Tibial nerve (tissue), 4 donors: Measurements from ENCODE around the gene TMEM201. TPM values are rescaled to one million over a fixed set of nuclear protein-coding genes. Genes with fewer than 3 reads are reported as not detected.

Experiments
- DNase-seq, 2 donors: peaks; one replicate each; pipeline ENCODE4 v3.0.0-alpha.2; 2019; ENCODE audit warnings: low spot score in 2 of 2
- H3K27ac ChIP-seq, 4 donors: fragments of 200-600 bp; sonication (generic) in 3 of 4; one replicate each; pipeline ENCODE4 v1.5.1; 2017 to 2019; ENCODE audit warnings: mild to moderate bottlenecking in 1 of 4
- H3K27me3 ChIP-seq, 2 donors: fragments of 200-600 bp; sonication (generic) in 1 of 2; one replicate each; pipeline versions ENCODE4 v1.5.1 to v1.6.0; 2017 to 2019
- H3K36me3 ChIP-seq, 3 donors: fragments of 200-600 bp; sonication (generic); one replicate each; pipeline ENCODE4 v1.5.1; 2018 to 2019
- H3K4me1 ChIP-seq, 4 donors: fragments of 200-600 bp; sonication (generic) in 3 of 4; one replicate each; pipeline ENCODE4 v1.5.1; 2017 to 2019
- H3K4me3 ChIP-seq, 4 donors: fragments of 200-600 bp; sonication (generic) in 3 of 4; one replicate each; pipeline ENCODE4 v1.5.1; 2017 to 2019; ENCODE audit warnings: mild to moderate bottlenecking in 1 of 4, moderate library complexity in 1 of 4
- H3K9me3 ChIP-seq, 4 donors: fragments of 200-600 bp; sonication (generic) in 3 of 4; one replicate each; pipeline ENCODE4 v1.5.1; 2017 to 2019
- CTCF ChIP-seq, 5 experiments: fragments of 200-600 bp in 3 of 5; fragments of 450-650 bp in 2 of 5; sonication (generic) in 3 of 5; IDR thresholded peaks; one replicate each; pipeline ENCODE4 v1.5.1; 2016 to 2019; ENCODE audit warnings: antibody characterized with exemption in 5 of 5, mild to moderate bottlenecking in 3 of 5, moderate library complexity in 2 of 5
- EP300 ChIP-seq, 2 donors: sonication (generic); formaldehyde crosslinking; IDR thresholded peaks; one replicate each; pipeline ENCODE4 v1.6.1; 2017; ENCODE audit warnings: antibody characterized with exemption in 2 of 2, mild to moderate bottlenecking in 1 of 2
- POLR2A ChIP-seq, 2 donors: fragments of 450-650 bp; IDR thresholded peaks; one replicate each; pipeline ENCODE4 v1.6.1; 2017; ENCODE audit warnings: antibody characterized with exemption in 2 of 2, mild to moderate bottlenecking in 2 of 2, moderate library complexity in 2 of 2
- WGBS, 2 donors: methylation state at CpG; one replicate each; pipeline ENCODE4 v1.1.5; 2018; 5-methylcytosine and 5-hydroxymethylcytosine counted together
- total RNA-seq, 4 donors: library from RNA; depleted of rRNA; stranded (reverse); fragments of >200 nt; gene quantifications; one replicate each; pipeline ENCODE4 v1.1.0, GENCODE V29; 2016

The TMEM201 gene
- total RNA-seq, 4 donors from 2014 or later: 11.8 to 22.8 (median 16.3) TPM

- 87 to 94% methylated on average over 5 of the region's 5 CpGs for WGBS, 2 donors
- Histone ChIP-seq H3K9me3 (no peaks in the 10 kb centered on the region), H3K4me1 (no peaks in the 10 kb centered on the region), H3K36me3 (peaks cover 0 to 63% (median 0%) of the 10 kb centered on the region in 3 donors), H3K4me3 (no peak overlapping the region), H3K27ac (no peak overlapping the region), H3K27me3 (no peaks in the 10 kb centered on the region)
- DNase-seq: no peak
- no peak for TF ChIP-seq POLR2A (IDR thresholded peaks at IDR 0.05)
- no peak for TF ChIP-seq EP300 (IDR thresholded peaks at IDR 0.05)
Observed at GRCh38 chr1:9577423-9577822, 11.3 kb upstream of the TMEM201 start.

GRCh38 chr1:9580942-9581341 is 7.8 kb upstream of the TMEM201 start:
- TF ChIP-seq CTCF (IDR thresholded peaks at IDR 0.05) (no peak), EP300 (IDR thresholded peaks at IDR 0.05) (no peak), POLR2A (IDR thresholded peaks at IDR 0.05) (no peak)
- H3K4me3 ChIP-seq: no peak overlapping the region
- H3K27me3 ChIP-seq: no peaks in the 10 kb centered on the region
- no peak overlapping the region for H3K27ac ChIP-seq
- H3K36me3 ChIP-seq: peaks cover 0 to 79% (median 0%) of the 10 kb centered on the region in 3 donors
- no peak for DNase-seq
- no peaks in the 10 kb centered on the region for H3K9me3 ChIP-seq
- no peaks in the 10 kb centered on the region for H3K4me1 ChIP-seq
- 83 to 85% methylated on average over 2 of the region's 2 CpGs for WGBS, 2 donors

- 88 to 93% methylated on average over 3 of the region's 3 CpGs for WGBS, 2 donors
- Histone ChIP-seq H3K4me3 (no peak overlapping the region), H3K4me1 (peaks cover 0 to 24% (median 9%) of the 10 kb centered on the region in 4 donors), H3K27ac (no peak overlapping the region), H3K9me3 (no peaks in the 10 kb centered on the region), H3K27me3 (no peaks in the 10 kb centered on the region), H3K36me3 (peaks cover 0 to 28% (median 0%) of the 10 kb centered on the region in 3 donors)
- no peak for DNase-seq
- no peak for TF ChIP-seq POLR2A (IDR thresholded peaks at IDR 0.05)
- no peak for TF ChIP-seq CTCF (IDR thresholded peaks at IDR 0.05)
Observed at GRCh38 chr1:9586147-9586766, 2.5 kb upstream of the TMEM201 start.

GRCh38 chr1:9589144-9589718 is 520 bp downstream of the TMEM201 start:
- peaks cover 0 to 5% (median 0%) of the 10 kb centered on the region in 3 donors for H3K36me3 ChIP-seq
- peak overlapping the region; percentile 36 to 81 (median 72) for H3K4me3 ChIP-seq
- no peaks in the 10 kb centered on the region for H3K9me3 ChIP-seq
- DNase-seq: no peak
- TF ChIP-seq CTCF (IDR thresholded peaks at IDR 0.05) (no peak), EP300 (IDR thresholded peaks at IDR 0.05) (no peak), POLR2A (IDR thresholded peaks at IDR 0.05) (no peak)
- no peaks in the 10 kb centered on the region for H3K27me3 ChIP-seq
- peak overlapping the region; percentile 44 to 88 (median 62) for H3K27ac ChIP-seq
- H3K4me1 ChIP-seq: peaks cover 0 to 54% (median 19%) of the 10 kb centered on the region in 4 donors
- WGBS, 2 donors: 0 to 2% methylated on average over 2 to 29 of the region's 63 CpGs

GRCh38 chr1:9589719-9590157 is 1.0 kb downstream of the TMEM201 start:
- Histone ChIP-seq H3K9me3 (no peaks in the 10 kb centered on the region), H3K4me3 (peak overlapping the region; percentile 36 to 81 (median 72)), H3K27ac (peak overlapping the region; percentile 44 to 88 (median 62)), H3K36me3 (peaks cover 0 to under 1% (median 0%) of the 10 kb centered on the region in 3 donors), H3K4me1 (peaks cover 0 to 55% (median 19%) of the 10 kb centered on the region in 4 donors), H3K27me3 (no peaks in the 10 kb centered on the region)
- no peak for DNase-seq
- TF ChIP-seq EP300 (IDR thresholded peaks at IDR 0.05) (no peak), CTCF (IDR thresholded peaks at IDR 0.05) (no peak)
- 11 to 20% methylated on average over 6 of the region's 6 CpGs for WGBS, 2 donors
